Measurements from ENCODE around the gene MC2R.

Gene MC2R

DNA sequence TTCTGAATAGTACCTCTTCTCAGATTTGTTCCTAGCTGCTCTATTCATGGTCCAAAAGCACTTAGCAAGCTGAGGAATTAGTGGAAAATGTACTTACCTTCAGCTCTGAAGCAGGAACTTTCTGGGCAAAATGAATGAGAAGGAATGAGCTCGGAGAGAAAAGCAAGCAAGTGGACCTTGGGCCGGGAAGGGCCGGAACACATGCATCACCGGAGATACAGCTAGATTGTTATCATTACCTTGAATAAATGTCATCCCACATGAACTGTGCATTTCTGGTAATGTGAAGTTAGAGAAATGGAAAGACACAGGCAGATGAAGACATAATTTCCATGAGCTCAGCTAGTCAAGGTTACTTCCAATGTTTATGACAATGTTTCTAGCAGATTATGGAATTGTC is at the start of gene MC2R:
MC2R (minus strand) TSS at position 146 of the 400 bp plus-strand sequence. CDS start 30,018 bp downstream, outside the sequence.
- DNase-seq (ENCODE audit: low spot score) (no peak), FAIRE-seq (no peak)

DNA sequence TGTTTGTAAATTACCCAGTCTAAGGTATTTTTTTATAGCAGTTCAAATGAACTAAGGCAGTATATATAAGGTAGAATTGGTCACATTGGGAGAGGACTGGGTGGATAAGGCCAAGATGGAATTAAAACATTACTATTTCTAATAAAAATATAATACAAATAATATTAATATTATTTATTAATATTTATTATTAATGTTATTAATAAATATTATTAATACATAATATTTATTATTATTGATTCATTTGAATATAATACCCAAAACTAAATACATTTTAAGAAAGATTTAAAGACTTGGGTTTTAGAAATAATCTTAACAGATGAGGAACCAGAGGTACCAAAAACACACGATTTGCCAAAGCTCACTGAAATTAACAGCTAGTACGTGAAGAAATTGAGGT is 30.5 kb upstream of the MC2R start:
- peak; percentile 11 for FAIRE-seq
- DNase-seq (ENCODE audit: low spot score) = no peak

DNA sequence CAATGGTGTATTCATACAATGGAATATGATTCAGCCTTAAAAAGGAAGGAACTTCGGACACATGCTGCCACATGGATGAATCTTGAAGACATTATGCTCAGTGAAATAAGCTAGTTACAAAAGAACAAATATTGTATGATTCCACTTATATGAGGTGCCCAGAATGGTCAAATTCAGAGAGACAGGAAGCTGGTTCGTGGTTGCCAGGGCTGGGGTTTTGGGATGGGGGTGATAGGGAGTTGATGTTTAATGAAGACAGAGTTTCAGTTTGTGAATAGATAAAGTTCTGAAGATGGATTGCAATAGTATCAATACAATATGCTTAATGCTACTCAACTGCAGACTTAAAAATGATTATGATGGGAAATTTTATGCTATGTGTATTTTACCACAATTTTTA is 28.0 kb upstream of the MC2R start:
- no peak for FAIRE-seq
- no peak for DNase-seq (ENCODE audit: low spot score)

DNA sequence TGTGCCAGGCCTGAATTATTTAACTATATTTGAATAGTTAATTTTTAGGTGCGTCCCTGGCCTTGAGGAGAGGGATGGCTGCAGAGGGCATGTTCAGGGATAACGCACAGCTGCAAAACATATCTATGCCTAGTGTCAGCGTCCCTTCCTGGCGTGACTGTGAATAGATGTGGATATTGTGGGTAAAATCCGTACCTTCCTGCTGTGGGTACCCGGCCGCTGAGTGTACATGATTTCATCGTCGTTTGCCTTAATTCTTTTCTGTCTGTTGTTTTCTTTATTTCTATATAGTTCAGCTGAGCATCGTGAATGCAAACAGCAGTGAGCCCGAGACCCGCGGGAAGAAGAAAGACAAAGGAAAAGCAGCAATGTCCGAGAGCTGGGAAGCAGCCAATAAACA is 25.0 kb upstream of the MC2R start:
- FAIRE-seq (no peak), DNase-seq (ENCODE audit: low spot score) (no peak)

DNA sequence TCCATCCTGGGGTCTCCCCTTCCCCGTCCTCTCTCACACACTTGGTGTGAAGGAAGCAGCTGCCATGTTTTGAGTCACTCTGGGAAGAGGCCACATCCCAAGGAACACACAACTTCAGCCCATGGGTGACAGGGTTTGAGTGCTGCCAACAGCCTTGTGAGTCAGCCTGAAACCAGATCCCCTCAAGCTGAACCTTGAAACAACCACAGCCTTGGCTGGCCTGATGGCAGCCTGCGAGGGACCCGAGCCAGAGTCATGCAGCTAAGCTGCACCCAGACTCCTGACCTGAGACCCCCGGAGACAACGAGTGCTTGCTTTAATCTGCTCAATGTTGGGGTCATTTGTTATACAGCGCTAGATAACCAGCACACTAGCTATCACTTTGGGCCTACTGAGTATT is 19.3 kb upstream of the MC2R start:
- DNase-seq (ENCODE audit: low spot score) (no peak), FAIRE-seq (no peak)

DNA sequence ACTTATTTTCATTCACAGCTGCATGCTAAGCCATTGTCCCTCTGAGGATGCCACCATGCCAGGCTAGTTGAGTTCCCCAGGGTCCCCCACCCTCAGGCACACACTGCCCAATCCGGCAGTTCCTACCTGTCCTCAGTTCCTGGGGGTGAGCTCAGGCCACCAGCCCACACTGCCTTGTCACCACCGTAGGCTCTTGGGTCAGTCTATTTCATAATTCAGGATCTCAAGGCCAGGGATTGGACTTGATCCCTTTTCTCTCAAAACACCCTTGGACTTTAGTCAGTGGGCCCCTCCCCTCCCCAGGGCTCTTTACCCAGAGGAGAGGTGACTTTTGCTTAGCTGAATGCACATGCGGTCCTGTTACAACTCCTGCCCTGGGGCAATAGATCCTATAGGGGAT is 18.7 kb upstream of the MC2R start:
- FAIRE-seq = no peak
- DNase-seq (ENCODE audit: low spot score) = no peak

DNA sequence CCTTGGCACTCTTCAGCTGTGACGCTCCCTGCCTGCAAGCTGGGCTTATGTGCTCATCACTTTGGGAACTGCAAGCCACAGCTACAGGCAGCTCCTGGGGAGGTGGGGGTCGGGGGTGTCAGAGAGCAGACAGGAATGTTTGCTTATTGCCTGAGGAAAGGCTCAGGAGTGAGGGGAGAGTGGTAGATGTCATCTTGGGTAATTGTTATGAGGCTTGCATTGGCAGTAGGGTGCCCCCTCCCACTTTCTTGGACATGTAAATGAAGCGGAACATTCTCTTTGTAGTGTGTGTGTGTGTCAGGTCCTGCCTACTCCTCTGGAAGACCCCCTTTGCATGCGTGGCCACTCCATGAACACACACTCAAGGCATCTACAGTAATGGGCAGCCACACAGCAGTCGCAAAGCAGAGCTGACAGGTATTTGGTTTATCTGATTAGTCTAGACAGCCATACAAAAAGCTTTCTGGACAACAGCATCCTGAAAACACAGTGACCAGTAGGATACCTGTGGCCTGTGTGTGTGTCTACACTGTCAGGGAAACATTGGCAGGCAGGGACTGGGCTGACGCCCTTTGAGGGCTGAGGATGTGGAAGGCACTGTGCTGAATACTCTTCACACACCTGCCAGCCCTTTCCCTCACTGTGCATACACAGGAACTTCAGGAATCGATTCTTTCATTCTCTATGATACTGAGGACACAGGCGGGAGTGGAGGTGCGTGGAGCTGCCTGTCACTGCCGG is 17.1 kb upstream of the MC2R start:
- DNase-seq (ENCODE audit: low spot score) (no peak), FAIRE-seq (no peak)

DNA sequence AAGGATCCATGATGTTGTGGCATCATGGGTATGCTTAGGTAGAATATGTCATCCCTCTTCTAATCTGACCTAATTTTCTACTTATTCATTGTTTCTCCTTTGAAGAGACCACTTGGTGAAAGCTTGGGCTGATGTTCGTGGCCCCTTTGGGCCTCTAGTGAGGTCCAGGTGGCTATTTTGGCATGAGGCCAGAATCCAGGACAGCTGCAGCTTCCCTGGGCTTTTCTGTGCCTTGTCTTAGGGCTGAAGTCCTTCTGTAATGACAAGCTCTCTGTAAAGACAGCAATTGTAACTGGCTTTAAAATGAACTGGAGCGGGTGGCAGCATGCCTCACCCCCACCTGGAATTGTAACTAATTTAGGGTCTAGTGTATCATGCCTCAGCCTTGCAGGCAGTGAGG is 15.6 kb upstream of the MC2R start:
- no peak for DNase-seq (ENCODE audit: low spot score)
- no peak for FAIRE-seq

DNA sequence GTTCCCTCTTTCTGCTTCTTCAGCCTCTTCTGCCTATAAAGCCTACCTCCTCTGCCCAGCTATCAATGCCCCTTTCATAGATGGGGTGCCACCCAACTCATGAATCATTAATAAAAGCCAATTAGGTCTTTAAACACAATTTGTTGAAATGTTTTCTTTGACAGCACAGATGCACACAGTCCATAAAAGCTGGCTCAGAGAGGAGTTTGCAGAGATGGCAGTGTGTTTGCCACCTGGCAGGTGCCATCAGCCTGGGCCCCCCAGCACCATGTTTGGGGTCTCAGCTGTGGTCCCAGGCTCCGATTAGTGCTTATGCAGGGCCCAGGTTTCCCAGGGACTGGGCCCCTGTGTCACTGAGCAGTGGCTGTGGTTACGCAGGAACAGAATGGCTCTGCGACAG is 7.9 kb upstream of the MC2R start:
- no peak for FAIRE-seq
- no peak for DNase-seq (ENCODE audit: low spot score)

DNA sequence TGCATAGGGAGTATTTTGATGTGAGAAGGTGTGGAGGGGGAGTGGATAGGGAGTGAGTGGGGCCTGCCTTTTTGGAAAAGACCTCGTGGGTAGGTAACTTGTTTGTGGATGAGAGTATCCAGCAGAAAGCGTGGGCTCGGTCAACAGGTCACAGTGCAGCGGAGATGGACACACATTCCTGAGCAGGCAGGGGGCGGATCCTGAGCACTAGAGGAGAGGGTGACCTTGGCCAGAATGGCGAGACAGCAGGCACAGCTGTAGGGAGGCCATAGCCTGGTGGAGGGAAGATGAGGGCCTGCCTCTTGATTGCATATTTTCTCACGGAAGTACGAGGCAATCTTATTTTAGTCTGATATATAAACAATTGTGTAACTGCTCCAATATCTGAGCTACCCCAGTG is 3.6 kb upstream of the MC2R start:
- DNase-seq (ENCODE audit: low spot score) (no peak), FAIRE-seq (no peak)

DNA sequence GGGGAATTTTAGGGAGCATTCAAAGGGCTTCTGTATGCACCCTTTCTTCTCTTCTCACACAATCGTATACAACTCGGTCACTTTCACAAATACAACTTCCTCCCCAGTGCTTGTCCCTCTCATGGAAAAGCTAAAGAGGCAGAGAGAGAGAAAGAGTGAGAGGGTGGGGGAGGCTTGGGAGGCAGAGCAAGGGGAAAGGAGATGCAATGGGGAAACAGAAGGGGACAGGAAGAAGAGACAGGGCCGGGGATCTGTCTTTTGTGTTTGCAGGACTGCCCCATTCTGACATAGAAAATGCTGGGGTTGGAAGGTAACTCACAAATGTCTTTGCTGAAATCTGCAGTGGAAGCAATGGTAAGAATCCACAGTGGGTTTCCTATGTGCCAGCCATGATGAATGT is 2.1 kb upstream of the MC2R start:
- no peak for DNase-seq (ENCODE audit: low spot score)
- no peak for FAIRE-seq

DNA sequence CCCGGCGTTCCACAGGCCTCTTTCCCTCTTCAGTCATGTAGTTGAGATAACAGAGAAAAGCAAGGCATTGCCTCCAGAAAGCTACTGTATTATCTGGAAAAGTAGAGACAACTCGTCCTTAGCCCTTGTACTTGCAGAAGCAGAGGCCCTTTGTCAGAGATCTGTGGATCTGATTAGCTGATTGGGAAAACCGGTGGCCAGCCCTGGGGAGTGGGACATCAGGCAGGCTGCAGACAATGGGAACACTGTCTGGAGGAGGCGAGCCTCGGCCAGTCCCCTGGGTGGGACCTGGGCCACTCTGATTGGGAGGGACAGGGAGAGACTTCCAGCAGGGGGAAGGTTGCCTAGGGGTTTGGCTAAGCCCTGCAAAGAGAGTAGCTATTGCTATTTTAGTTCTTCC is 1.2 kb upstream of the MC2R start:
- no peak for DNase-seq (ENCODE audit: low spot score)
- no peak for FAIRE-seq

DNA sequence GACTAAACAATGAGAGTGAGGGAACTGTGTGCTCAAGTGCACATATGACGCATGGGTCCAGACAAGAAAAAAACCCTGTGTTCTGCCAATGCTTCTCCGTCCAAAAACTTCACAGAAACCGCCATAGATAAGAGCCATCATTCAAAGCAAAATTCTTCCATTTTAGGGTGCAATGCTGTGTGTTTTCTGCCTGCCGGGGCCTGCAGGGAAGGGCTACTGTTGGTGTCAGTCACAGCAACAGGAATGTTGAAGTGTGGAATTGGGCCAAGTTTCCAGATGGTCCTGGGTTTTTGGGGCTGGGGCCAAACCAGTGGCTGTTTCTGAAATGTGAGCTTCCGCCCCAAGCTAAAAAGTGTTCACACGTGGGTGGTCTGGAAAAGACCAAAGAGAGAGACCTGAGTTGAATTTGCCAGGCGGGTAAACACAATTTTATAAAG is 677 bp upstream of the MC2R start:
- DNase-seq (ENCODE audit: low spot score) = no peak
- FAIRE-seq = no peak

DNA sequence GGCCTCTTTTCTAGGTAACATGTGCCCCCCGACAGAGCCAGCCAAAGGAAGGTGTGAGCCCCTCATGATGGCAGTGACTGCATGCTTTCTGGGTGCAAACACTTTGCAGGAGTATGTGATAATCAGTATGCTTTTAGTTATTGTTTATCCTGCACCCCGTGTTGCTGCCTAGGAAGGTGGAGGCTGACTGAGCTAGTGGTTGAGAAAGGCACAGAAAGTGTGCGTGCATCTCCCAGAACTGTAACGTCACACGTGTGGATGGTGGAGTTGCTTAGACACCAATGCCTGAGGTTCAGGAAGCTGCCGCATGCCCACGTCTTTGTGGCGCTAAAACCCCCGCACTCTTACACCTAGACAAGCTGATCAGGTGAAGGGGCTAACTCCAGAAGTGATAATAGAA is 580 bp downstream of the MC2R start:
- DNase-seq (ENCODE audit: low spot score) = no peak
- no peak for FAIRE-seq

DNA sequence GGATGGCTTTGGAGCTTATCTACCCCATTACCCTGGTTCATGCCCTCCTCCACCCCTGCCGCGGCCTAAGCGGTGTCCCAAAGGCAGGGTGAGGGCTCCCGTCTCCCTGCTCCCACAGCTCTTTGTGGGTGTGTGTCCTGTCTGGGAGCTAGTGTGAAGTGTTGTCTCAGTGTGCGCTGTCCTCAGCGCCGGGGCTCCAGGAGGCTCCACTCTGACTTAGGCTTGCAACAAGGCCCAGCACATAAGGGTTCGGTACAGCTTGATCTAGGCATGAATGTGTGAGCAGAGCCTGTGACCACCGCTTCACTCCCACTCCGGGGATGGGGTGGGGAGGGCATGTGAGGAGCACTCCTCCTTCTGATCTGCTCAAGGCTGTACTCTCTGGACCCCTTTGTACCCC is 1.2 kb downstream of the MC2R start:
- DNase-seq (ENCODE audit: low spot score) (no peak), FAIRE-seq (no peak)

DNA sequence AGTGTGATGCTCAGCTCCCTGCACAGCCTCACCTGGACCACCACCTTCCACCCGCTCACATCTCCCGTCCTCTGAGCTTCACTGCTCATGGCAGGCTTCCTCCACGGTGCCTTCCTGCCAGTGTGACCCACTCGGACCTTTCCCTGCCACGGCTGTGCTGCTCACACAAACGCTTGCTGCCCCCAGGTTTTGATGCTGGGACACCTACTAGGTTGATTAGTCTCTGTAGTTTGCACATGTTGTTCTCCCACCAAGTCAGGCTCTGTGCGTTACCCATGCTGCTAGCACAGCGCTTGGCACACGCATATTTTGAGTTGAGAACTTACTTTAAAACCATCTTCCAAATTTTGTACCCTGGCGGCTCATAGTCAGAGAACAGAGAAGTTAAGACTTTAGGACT is 2.1 kb downstream of the MC2R start:
- FAIRE-seq (no peak), DNase-seq (ENCODE audit: low spot score) (no peak)

DNA sequence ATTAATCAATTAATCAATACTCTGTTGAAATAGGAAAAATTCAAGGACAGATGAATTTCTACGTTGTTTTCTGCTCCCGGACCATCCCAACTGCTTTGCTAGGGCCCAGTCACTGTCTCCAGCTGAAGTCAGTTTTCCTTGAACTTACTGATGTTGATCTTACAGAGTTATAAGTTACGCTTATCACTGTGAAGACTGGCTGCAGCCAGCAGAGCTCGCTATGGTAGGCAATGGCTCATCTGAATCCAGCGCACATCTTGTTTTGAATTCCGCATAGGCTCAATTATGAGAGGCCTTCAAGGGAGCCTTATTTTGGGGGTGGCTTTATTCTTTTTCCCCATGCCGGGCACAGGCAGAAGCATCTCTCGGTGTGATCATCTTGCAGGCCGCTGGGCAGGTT is 2.7 kb downstream of the MC2R start:
- no peak for DNase-seq (ENCODE audit: low spot score)
- FAIRE-seq = no peak

DNA sequence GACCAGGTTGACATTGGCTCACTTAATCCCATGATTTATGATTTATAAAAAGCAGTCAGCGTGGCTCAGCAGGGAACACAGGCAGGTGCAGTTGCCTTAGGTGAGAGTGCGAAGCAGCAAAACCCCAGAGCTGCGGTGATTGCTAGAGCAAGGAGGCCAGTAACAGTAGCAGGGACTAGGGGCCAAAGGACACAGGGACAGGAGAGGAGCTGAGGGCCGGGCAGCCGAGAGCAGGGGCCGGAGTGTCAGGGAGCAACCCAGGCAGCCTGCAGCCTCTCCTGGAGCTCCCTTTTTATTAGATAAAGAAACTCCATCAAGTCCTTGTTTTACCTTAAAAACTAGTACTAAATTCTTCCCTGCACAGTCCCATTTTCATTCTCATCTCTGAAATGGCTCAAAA is 4.3 kb downstream of the MC2R start:
- FAIRE-seq (no peak), DNase-seq (ENCODE audit: low spot score) (no peak)

DNA sequence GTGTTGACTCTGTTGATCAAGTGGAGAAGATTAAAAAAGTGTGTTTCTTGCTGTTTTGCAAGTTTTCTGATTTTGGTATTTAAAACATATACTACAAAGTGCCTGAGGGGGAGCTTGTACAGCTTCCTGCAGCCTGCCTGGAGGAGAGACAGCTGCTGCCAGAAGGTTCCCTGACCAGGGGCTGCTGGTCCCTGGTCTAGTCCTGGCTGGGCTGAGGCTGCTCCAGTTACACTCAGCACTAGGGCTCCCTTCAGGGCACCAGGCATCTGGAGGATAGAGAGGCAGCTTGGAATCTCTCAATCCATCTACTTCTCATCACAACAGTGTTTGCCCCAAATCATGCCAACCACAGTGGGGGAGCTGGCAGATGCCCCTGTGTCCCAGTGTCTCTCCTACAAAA is 4.8 kb downstream of the MC2R start:
- FAIRE-seq (no peak), DNase-seq (ENCODE audit: low spot score) (no peak)

DNA sequence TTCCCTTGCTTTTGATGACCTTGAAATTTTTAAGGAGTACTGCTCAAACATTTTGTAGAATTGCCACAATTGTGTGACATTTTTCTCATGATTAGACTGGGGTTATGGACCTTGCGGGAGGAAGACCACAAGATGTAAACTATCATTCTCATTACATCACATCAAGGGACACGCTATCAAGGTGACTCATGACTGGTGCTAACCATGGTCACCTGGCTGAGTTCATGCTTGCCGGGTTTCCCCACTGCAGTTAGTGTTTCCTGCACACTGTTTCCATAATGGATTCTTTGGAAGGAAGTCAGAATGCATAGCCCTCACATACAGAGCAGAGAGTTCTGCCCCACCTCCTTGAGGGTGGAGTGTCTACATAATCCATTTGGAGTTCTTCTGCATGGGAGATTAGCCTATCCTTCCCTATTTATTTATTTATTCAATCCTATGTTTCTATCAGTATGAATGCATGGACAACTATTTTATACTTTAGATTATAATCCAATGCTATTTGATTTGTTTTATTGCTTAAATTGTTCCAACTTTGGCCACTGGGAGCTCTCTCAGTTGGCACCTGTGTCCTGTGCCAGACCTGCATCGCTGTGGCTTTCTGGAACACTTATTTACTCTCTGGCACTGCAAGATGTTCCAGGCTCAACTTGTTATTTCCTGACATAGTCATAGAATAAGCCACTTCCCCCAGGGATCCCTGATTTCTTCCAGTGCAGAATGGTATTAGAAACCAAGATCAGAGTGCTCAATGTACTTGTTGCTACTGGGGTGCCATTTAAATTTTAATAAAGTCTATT is 6.0 kb downstream of the MC2R start:
- peak; percentile 9 for DNase-seq (ENCODE audit: low spot score)
- no peak for FAIRE-seq

DNA sequence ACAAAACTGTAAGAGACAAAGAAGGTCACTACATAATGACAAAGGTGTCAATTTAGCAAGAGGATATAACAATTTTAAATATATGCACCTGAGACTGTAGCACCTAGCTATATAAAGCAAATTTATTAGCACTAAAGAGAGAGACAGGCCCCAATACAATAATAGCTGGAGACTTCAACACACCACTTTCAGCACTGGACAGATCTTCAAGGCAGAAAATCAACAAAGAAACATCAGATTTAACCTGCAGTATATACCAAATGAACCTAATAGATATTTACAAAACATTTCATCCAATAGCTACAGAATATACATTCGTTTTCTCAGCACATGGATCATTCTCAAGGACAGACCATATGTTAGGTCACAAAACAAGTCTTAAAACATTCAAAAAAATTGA is 14.7 kb downstream of the MC2R start:
- DNase-seq (ENCODE audit: low spot score) = no peak
- no peak for FAIRE-seq

DNA sequence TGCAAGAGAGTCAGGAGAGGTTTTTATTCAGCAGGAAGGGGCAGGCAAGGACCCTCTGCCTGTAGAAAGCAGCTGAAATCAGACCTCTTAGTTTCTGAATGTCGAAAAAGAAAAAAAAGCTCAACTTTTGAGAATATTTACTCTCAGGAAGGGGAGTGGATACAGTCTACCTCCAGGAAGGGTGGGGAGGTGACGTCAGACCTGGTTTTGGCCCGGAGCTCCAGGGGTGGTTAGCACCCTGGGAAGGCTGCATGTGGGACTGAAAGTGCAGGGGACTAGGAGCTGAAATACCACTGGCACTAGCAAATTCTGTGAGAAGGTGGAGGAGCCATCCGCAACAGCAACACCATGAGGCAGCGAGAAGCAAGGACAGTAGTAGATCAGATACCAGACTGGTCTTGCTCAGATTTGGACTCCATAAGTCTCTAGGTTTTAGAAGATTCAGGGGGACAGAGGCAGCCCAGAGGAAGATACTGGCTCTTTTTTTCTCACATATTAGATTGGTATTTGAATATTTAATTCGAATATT is 19.8 kb downstream of the MC2R start:
- DNase-seq (ENCODE audit: low spot score) (no peak), FAIRE-seq (no peak)

DNA sequence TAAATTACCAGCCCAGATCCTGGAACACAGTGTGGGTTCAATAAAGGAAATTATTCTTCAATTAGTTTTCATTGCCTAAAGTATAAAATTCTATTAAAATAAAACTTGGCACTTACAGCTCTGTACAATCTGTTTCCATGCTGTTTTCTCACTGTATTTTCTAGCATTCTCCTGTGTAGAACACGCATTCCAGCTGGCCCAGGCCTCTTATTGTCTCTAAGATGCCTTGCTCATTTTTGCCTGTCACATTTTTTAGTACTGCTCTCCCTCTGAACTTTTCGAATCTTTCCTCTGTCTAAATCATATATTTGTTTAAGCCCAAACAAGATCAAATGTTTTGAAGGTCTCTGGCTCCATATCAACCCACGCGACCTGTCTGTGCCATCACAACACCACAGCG is 20.8 kb downstream of the MC2R start:
- DNase-seq (ENCODE audit: low spot score) = no peak
- FAIRE-seq = no peak
